Stimulated activated CD4-positive, alpha-beta T cell treated with anti-CD3 and anti-CD28 coated beads, Interleukin-2, amount 100 ng/mL, for 24 hours (primary cell): ENCODE results near the gene M1AP.

Source experiments
- DNase-seq, 2 donors: peaks; one replicate each; pipeline ENCODE4 v3.0.0-alpha.2; 2020

M1AP gene

GRCh38 chr2:74593826-74594772, 54.0 kb downstream of the M1AP start:
- no peak for DNase-seq

DNA sequence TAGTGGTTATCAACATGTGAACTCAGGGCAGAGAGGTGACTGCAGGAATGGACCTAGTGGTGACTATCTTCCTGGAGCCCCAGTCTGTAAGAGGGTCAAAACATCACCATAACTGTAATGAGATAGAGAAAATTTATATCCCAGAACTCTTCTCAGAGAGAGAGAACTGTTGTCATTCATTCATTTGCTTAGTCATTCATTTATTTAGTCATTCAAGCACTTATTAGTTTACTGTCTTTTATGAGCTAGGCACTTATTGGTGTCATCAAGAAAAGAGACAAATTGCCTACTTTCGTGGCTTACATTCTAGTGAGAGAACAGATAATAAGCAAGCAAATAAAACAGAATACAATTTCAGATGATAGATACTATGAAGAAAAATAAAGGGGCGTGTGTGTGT, 59.5 kb downstream of the M1AP start:
- no peak for DNase-seq

DNA sequence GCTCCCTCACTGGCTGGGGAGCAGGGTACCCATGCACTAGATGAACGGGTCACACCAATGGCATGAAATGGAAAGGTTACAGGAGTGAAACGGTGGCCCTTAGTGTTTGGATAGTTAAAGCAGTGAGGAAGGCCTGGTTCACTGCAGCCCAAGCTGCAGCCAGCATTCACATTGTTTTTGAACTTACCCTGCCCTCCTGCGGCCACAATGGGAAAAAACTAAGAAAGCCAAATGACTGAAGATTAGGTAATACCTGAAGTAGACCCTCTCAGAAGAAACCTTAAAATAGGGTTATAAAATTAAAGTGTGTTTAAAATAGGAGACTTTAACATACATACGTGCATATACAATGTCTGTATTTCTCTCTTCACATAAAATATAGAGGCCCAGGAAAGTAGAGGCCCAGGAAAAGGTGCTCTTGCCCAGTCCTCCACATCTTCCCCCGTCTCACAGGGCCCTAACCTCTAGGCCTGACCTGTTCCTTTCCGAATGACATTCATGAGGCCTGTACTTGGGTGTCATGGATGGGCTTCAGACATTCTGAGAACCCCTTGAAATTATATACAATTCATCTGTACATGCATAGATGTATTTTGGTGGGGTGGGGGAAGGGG, 60.4 kb downstream of the M1AP start:
- peak; percentile 59 to 63 for DNase-seq

GRCh38 chr2:74585406-74586185, 62.5 kb downstream of the M1AP start:
- DNase-seq = peak in 1 of 2 donors; percentile 39

DNA sequence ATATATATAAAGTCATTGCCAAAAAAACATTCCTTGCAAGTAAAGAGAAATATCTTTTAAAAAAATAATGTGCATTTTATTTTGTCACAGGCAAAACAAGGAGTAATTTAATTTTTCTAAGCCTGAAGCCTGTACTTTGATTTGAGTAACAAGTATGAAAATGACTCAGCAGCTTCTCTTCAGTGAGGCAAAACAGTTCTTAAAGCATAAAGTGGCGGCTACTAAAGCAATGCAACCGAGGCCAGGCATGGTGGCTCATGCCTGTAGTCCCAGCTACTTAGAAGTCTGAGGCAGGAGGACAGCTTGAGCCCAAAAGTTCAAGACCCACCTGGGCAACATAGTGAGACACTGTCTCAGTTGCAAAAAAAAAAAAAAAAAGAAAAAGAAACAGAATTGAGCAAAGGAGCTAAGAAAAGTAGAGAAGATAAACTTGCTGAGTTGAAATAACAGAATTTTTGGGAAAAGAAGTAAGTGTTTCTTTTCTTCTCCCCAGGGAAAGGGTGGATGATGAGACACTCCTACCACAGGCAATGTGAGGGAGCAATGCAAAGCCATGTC, 64.0 kb downstream of the M1AP start:
- DNase-seq = peak in 1 of 2 donors; percentile 17

DNA sequence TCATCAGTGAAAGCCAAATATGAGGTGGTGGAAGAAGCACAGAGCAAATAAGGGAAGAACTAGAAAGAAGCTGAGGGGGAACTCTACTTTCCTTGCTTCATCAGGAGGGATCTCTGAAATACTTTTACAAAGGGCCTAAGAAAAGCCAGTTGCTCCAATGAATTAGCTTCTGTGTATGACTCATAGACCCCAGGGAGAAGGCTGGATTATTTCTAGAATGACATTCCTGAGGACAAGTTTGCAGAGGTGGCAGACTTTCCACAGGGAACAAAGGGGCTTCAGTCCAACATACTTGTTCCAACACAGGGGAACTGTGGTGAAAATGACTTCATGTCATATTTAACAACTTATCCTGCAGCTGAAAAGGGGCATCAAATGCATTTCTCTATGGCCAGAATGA, 64.6 kb downstream of the M1AP start:
- no peak for DNase-seq

DNA sequence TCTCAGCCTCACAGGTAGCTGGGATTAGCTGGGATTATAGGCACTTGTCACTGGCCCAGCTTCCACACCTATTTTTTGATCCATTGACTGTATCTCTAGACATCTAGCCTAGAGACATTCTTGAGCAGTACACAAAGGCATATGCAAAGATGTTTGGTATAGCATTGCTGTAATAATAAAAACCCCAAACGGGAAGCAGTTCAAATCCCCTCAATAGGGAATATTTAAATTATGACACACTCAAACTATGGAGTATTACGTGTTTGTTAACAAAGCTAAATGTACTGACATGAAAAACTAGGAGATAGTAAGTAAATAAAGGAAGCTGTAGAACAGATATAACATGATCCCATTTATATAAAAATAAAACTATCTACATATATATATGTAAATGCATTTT, 65.9 kb downstream of the M1AP start:
- DNase-seq = no peak

DNA sequence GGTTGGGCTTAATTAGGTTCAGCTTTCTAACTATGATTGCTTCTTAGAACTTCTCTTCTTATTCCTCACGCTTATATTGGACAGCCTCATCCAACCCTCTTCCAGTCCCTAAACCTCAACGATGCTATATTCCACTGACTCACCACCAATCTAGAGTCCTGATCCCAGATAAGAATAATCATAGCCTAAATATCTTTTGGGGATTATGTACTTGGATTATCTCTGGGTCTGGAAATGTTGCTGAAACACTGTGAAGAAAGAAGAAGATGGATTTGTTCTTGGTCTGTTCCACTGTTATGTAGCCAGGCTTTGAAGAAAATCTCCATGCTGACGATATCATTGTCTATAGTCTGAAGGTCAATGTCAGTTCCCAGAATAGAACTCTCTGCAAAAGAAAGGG, 66.7 kb downstream of the M1AP start:
- no peak for DNase-seq

DNA sequence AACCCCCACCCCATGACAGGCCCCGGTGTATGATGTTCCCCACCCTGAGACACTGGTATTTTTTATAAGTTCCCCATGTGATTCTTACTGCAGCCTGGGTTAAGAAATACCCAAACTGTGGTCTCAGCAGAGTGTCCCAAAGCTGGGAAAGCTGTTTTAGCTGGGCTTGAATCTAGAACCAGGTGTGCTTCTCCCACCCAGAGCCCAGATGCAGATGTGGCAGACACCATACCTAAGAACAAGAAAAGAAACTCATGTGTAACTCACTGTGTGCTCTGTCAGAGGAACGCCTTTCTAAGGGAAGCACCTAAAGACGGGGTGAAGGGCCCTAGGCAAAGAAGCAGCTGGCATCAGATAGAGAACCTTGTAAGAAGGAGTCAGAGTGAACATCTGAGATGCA, 69.7 kb downstream of the M1AP start:
- DNase-seq = no peak

DNA sequence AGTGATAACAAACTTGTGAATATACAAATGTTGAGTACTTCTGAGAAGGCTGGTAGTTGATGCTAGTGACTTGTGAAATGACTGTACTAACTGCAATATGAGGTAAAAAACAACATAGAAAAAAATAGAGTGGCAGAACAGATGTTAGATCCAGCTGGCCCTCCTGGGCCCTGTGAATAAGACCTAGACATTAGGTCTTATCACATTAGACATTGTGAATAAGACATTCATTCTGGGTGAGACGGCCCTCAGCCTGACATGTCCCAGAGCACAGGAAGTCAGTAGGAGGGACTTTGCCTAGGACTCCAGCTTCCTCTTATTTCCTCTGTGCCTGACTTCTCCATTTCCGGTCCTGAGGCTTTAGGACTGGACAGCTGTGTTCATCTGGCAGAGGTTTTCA, 70.7 kb downstream of the M1AP start:
- DNase-seq = no peak

- DNase-seq = no peak
Measured at GRCh38 chr2:74576863-74577229, 71.3 kb downstream of the M1AP start.

- no peak for DNase-seq
Measured at GRCh38 chr2:74576211-74576862, 71.8 kb downstream of the M1AP start.

GRCh38 chr2:74575320-74575719, 72.8 kb downstream of the M1AP start:
- DNase-seq = no peak

- no peak for DNase-seq
Measured at GRCh38 chr2:74573747-74574562, 74.2 kb downstream of the M1AP start.

DNA sequence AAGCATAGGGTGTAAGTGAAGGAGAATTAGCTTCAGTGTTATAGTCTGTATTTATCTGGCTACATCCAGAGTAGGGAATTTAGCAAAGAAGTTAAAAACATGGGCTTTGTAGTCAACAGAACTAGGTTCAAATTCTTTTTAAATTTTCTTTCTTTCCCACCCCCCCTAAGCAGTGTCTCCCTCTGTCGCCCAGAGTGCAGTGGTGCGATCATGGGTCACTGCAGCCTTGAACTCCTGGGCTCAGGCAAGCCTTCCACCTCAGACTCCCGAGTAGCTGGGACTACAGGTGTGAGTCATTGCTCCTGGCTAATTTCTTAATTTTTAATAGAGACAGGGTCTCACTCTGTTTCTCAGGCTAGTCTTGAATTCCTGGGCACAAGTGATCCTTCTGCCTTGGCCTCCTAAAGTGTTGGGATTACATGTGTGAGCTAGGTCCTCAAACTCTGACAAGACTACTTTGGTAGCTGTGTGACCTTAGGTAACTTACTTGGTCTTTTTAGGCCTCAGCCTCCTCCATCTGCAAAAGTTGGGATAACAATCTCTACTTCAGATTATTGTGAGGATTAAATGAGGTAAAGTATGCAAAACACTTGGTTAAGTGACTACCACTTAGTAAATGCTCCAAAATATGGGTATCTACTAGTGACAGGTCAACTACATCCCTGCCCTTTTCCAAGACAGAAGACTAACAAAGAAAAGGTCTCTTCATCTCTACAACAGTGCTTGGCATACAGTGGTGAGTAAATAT, 75.8 kb downstream of the M1AP start:
- no peak for DNase-seq

- no peak for DNase-seq
Measured at GRCh38 chr2:74571058-74571457, 77.1 kb downstream of the M1AP start.

- no peak for DNase-seq
Measured at GRCh38 chr2:74569686-74570085, 78.4 kb downstream of the M1AP start.

GRCh38 chr2:74567881-74568280, 80.2 kb downstream of the M1AP start:
- no peak for DNase-seq

- no peak for DNase-seq
Measured at GRCh38 chr2:74566754-74567085, 81.4 kb downstream of the M1AP start.

DNA sequence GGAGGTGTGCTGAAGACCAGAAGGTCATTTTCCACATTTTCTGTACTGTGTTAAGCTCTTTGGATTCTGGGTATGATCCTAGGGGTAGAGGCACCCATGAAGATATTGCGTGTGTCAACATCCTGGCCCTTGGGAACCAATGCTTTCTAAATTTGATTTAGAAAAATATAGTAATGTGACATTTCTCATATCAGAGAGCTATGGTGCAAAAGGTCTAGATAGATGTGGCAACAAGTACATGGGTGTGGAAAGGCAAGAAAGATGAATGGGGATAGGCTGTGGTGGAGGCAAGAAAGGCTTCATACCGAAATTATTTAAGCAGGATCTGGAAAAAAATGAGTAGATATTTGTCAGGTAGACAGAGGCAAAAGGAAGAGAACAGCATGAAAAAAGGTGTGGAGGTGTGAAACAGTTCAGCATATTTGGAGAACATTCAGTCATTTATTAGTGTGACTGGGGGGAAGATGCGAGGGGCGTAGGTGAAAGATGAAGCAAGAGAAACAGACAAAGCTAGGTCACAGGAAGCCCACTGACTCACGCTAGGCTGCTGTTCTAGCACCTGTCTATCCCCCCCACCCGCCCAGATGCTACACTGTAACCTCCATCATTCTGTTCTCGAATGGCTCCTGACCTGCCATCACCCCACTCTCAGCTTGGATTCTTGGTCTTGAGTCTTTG, 81.9 kb downstream of the M1AP start:
- no peak for DNase-seq

DNA sequence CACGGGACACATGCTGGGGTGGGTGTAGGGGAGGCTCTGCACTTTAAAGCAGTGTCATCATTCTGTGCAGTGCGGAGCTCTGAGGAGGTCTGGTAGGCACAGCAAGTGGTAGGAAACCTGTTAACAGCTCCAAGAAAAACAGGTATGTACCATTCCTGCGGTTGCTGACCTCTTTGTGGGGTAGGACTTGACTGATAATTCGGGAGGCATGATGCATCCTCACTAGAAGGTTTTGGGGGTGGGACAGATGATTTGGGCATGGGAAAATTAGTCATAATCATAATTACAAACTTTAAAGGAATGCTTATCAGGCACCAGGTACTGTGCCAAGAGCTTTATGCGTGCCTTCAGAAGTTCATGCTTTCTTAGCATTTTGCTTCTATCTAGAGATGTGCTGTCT, 83.9 kb downstream of the M1AP start:
- no peak for DNase-seq
